Measurements from ENCODE around the gene RNF14.
A peak's percentile ranks its signal among the peaks of the same experiment; 100 is the strongest.

RNF14 gene

DNA sequence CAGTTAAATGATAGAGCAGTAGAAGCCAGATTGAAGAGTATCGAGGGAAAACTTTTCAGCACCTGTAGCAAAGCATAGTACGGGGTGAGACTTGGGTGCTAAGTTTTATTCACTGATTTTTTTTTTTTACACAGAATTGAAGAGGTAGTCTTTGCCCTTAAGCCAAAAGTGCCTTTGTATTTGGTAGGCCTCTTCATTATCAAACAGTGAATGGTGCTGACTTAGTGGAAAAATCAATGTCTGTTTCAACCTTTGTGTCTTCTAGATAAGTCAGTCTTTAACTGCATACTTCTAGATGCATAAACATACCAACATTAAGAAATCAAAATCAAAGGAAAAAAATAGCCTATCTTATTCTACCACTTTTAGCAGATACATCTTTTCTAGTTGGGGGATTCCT, 13.7 kb downstream of the RNF14 start:
- DNase-seq (ENCODE audit: low read depth) = no peak

DNA sequence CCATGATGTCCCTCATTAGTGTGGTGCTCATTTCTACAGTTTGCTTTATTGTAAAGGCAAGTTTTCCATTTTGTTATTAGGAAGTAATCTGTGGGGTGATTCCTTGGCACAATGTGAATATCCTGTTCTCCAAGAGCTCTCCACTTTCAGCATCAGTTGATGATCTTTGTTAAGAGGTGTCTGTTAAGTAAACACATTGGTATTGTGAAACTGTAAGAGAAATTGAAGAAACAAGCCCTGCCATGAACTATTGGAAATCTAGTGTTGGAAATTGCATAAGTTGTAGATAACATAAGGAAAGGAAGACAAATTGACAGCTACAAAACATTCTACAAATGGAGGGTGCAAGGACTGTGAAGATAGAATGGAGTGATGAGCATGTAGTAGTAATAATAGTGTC, 17.2 kb downstream of the RNF14 start:
- DNase-seq (ENCODE audit: low read depth) = no peak

DNA sequence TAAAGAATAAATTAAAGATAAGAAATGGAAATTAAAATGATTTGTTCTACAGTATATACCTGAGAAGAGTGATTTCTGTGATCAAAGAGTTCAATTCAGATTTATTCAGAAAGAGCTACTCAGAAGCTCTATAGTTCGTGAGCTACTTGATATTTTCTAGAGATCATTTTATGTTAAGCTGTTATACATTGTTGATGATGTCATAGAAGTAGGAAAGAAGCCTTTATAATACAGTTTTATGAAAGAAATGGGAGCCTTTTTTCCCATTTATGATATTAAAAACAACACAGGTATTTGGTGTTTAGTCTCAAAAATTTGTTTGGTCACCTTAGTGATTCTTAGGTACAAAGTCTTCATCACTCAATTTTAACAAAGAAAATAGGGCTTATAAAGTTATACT, 20.8 kb downstream of the RNF14 start:
- no peak for DNase-seq (ENCODE audit: low read depth)

DNA sequence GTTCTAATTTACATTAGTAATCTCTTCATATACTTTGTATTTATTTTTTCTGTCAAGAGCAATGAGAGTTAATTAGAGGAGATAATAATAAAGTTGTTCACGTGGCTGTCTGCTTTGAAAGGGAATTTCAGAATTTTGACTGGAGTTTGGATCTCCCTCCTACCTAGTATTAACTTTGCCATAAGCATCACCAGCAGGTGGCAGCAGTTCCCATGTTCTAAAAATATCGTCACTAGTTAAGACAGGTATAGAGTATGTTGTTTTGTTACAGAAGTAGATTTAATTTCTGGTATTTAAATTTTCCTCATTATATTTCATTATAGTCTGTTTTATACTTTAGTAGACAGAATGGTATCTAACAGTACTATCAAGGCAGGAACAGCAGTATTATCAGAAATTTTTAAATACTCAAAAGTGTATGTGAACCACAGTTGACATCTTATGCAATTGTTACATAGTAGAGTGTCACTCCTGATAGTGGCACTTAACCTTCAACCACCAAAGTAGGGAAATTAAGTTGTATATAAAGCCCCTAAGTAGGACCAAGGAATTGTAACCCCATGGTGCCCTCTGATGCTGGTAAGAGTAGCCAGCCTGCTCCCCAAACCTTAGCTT, 23.6 kb downstream of the RNF14 start:
- DNase-seq (ENCODE audit: low read depth) = peak; percentile 84

DNA sequence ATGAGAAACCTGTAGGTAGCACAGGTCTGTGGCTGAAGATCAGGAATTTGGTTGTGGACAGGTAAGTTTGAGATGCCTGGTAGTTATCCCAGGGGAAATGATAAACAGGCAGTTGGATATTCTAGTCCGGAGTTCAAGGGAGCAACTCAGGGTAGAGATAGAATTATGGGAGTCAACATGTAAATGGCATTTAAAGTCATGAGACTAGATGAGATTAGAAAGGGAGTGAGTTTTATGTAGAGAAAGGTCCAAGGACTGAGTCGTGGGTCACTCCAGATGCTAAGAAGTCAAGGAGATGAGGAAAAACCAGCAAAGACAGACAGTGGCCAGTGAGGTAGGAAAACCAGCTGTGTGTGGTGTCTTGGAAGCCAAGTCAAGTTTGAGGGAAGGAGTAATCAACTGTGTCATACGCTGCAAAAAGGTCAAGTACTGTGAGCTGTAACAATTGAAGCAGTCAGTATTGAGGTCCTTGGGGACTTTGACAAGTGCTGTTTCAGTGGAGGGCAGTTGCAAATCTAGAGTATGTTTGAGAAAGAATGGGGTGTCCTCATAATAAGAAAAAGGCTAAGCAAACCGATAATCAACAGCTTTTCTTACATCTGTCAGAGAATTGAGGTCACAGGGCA, 25.7 kb downstream of the RNF14 start:
- DNase-seq (ENCODE audit: low read depth) = no peak

DNA sequence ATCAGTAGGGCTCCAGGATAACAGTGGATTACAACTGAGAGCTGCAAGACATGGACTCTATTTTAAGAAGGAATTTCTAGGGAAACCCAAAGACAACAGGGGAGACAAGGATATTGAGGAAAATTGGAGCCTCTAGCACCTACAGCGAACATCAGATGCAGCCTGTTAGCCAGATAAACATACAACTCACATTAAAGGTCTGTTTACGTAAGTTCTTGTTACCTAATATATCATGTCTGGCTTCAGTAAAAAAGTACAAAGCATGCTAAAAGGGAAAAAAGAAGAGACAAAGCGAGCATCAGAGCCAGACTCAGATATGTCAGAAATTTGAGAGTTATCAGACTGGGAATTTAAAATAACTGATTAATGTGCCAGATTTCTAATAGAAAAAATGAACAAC, 26.8 kb downstream of the RNF14 start:
- no peak for DNase-seq (ENCODE audit: low read depth)

DNA sequence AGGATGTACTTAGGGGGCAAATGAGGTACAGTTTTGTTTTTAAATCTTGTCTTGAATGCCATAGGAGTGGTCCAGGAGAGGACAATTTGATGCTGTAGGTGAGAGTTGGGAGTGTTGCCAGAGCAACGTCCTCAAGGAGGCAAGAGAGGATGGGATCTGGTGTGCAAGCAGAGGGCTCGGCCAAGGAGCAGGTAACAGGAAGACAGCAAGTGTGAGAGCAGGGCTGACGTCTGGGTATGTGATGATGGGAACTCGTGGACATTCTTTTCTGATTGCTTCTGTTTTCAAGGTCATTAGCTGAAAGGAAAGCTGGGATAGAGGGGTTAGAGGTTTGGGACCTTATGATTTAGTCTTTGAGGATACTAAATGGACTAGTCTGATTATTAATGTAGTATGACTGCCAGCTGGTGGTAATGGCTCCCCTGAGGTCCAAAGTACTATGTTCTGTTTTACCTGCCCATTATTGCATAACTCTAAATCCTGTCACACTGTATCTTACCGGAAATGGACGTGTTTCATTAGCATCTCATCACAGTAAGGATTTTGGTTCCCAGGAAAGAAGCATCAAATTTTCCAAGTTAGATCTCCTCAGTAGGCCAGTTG, 28.6 kb downstream of the RNF14 start:
- no peak for DNase-seq (ENCODE audit: low read depth)

DNA sequence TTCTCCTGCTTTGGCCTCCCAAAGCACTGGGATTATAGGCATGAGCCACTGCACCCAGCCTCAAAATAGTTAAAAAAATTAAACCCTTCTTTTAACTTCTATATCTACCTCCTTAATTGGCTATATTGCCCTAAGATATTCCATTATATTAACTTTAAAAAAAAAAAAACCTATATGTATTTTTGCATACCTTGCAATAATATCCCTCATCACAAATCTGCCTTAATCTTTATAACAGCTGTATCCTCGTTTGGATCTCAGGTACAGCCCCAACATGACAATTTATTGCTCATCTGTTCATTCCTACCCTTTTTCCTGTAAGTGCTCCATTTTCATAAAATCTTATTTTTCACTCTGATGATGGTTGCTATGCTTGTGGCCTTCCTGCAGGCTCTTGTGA, 31.3 kb downstream of the RNF14 start:
- no peak for DNase-seq (ENCODE audit: low read depth)

DNA sequence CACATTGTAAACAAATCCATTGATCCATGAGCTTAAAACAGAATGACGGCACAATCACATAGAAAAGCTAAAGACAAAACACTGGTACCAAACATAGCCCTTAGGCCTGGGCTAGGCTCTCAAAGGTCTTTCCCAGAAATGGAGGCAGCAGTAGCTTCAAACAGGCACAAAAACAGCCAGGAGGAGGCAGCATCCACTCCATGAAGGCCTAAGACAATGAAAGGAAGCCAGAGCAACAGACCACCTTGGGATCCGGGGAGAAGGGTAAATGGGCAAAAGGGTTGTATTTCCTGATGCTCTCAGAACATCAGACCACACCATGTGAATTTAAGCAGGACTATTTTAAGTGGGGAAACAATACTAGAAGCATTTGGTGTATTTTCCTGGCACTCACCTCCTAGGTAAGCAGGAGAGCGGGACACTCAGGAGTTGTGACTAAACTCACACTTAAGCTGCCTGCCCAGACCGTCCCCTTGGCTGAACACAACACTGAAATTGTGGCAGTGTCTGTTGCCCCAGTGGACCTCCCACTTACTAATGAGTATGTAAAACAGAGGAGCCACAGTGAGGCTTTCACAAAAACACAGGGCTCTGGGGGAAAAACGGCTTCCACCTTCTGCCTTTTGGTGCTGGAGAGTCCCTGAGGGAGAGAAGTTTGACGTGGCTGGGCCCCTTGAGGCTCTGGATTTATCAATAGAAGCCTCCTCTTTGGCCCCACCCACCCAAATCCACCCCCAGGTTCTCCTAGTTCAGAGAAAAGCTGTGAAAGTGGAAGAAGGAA, 32.0 kb downstream of the RNF14 start:
- no peak for DNase-seq (ENCODE audit: low read depth)

DNA sequence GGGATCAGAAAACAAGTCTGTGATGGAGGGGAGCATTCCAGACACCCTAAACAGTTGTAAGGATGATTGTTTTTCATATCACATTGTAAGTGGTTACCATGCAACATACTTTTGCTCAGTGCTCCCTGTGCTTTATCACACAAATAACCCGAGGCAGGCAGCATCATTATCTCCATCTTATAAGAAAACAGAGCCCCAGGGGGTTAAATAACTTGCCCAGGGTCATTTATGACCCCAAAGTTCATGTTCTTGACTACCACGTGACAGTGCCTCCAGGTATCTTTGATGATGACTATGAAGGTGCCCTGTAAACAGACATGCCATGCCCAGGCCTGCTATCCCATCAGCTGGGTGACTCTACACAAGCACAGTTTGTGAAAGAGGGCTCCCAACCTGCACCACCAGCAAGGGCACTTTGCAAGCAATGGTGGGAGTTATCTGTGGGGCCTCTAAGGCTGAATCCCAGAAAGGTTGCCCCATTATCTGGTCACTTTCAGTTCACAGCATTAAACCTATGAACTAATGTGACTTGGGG, 34.4 kb downstream of the RNF14 start:
- DNase-seq (ENCODE audit: low read depth) = no peak

DNA sequence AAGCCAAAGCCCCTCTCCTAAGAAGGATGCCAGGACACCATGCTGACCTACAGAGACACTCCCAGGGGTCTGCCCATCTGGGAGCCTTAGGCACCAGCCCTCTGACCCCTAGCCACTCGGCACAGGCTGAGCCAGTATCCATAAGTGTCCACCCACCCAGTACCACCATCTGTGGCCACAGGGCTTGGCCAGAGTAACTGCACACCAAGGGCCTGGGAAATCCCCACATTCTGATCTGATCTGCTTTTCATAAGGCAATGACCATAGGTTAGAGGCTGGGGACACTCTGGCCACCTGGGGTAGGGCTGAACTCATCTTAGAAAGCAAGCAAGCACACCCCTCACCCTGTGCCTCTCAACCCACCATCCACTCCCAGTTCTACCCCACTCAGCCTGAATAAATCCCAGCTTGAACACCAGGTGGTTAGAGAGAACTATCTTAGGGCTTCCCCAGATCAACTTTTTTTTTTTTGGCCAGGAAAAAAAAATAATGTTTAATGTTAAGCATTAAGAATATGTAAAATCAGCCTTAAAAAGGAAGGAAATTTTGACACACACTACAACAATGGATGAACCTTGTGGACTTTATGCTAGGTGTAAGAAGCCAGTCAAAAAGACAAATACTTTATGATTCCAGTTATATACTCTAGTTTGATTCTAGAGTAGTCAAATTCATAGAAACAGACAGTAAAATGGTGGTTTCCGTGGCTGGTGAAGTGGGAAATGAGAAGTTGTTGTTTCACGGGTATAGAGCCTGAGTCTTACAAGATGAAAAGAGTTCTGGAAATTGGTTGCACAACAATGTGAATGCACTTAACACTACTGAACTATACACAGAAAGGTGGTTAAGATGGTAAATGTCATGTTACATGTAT, 37.7 kb downstream of the RNF14 start:
- DNase-seq (ENCODE audit: low read depth) = no peak

DNA sequence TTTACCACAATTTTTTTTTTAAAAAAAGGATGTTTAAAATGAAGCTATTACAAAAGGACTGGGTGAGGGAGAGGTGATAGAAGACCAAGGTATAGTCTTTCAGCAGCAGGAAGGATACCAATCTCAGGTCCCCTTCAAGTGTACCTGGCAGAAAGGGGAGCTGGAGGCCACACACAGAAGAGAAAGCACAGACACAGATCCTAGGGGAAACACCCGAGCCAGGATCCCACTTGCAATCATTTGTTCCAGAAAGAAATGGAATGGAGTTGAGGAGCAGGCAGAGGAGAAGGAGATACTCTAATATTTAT, 38.3 kb downstream of the RNF14 start:
- no peak for DNase-seq (ENCODE audit: low read depth)

DNA sequence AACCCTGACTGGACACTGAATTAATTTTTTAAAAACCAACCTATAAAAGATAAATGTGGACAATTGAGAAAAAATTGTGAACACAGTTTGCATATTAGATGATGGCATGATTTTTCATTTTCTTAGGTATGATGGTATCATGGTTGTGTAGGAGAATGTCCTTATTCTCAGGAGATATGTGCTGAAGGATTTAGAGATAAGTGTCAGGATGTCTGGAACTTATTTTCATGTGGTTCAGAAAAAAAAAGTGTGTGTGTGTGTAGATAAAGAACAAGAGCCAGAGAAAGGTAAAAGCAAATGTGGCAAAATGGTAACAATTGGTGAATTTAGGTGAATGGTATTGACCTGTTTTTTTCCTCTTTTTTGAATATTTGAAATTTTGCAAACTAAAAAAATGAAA, 39.9 kb downstream of the RNF14 start:
- no peak for DNase-seq (ENCODE audit: low read depth)

DNA sequence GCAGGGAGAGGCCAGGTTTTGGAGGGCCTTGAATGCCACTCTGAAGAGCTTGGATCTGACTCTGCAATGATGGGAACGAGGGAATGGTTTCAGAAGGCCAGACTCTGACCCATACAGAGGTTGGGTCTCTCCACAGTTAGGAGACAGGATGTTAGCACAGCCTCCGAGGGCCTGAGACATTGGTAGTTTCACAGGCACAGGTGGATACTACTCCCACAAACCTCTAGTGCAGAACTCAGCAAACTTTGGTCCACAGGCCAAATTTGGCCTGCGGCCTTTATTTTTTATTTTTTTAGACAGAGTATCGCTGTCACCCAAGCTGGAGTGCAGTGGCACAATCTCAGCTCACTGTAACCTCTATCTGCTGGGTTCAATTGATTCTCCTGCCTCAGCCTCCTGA, 41.0 kb downstream of the RNF14 start:
- DNase-seq (ENCODE audit: low read depth) = no peak

DNA sequence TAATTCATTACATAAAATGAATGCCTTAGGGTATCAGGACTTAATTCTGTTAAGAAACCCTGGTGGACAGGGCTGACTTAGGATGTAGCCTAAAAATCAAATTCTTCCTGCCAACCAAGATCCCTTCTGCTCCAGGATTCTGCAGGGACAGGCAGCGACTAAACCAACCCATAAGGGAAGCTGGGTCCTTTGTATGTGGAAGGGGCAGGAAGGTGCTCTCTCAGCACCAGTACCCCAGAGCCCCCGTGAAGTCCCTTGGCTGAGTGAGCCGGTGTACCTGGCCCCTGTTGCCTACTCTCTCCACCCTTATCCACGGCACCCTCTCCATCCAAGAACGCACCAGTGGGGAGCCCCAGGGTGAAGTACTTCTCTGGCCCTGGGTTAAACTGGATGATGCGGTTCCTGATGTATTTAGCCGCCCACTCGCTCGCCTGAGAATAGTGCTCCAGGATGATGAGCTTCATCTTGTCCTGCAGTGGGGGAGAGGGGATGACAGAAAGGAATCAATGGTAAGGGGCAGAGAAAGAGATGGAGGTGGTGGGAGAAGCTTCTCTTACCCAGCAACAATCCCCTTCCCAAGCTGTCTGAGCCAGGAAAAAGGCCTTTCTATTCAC, 42.8 kb downstream of the RNF14 start:
- DNase-seq (ENCODE audit: low read depth) = no peak

DNA sequence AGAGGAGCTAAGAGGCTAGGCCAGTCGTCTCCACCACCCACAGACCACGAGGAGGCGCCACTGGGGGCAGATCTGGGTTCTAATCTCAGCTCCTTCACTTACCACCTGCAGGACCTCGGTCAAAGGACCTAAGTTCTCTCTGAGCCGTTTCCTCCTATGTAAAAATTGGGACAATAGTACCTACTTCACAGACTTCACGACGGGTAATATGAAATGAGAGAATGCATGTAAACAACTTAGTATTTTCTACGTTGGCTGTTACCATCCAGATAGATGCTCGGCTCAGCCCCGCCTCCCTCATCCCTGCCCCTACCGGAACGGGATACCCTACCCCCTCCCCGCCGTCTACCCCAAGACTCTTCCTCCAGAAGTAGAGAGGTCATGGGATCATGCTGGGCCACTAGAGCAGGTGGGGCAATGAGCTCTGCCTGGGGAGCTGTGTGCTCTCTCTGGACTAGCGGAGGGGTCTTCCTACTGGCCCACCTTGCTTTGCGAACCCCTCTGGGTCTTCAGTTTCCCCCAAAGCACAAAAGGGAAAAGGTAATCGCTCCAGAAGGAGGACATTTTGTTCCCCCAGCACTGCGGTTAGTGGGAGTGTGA, 43.4 kb downstream of the RNF14 start:
- peak; percentile 55 for DNase-seq (ENCODE audit: low read depth)

DNA sequence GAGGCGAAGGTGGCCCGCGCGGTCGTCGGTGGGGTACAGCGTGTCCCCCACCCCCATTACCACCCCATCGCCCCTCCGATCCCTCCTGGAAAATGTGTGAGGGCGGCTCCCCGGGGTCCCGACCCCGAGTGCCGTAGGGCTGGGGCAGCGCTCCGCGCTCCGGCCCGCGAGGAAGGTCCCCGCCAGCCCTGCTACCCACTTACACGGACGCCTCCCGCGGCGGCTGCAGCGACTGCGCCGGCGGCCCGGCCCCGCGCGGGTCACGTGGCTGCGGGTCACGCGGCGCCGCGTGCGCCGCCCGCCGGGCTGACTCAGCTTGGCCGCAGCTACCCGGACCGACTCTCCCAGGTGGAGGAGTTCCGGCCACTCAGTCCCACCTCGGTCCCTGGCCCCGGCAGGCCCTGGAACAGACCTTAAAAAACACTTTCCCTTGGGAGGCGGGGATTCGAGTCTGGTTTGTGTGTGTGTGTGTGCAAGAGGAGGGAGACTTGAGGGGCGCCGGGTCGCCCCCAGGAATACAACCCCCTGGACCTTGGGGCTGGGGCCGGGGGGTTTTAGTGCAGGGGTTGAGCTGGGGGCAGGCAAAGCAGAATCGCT, 44.0 kb downstream of the RNF14 start, which contains the start of gene GNPDA1:
TSS of gene GNPDA1 (minus strand) at position 236 of the 597 bp plus-strand sequence. CDS start 992 bp downstream, outside the sequence.
- DNase-seq (ENCODE audit: low read depth) = peak; percentile 47

DNA sequence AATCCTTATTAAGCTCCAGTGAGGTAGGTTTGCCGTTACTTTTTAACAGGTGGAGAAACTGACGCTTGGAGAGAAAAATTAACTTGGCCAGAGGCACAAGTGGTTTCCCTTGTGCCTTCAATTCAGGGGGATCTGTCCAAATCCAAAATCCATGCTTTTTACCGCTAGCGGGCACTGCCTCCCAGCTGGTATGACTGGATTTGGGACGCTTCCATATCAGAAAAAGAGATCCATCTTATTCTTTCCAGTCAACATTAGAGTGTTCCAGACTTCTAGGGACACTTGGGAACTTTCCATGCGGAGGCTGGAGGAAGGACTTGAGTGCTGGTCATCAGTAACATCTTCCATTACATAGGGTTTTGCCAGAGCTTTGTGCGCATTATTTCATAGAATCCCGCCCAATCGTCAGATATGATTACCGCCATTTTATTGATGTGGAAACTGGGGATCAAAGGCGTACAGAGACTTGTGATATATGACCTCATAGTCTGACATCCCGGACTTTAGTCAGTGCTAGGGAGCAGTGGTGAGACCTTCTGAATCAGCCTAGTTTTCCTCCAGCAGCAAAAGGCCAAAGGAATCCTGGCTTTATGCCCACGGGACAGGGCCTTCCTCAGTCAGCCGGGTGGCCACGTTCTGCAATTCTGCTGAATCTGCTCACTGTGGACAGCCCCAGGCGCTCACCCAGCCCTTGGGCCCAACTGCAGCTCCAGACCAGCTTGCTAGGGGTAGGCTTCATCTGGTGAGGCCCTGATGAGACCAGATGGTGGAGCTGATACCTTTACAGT, 45.0 kb downstream of the RNF14 start:
- no peak for DNase-seq (ENCODE audit: low read depth)

DNA sequence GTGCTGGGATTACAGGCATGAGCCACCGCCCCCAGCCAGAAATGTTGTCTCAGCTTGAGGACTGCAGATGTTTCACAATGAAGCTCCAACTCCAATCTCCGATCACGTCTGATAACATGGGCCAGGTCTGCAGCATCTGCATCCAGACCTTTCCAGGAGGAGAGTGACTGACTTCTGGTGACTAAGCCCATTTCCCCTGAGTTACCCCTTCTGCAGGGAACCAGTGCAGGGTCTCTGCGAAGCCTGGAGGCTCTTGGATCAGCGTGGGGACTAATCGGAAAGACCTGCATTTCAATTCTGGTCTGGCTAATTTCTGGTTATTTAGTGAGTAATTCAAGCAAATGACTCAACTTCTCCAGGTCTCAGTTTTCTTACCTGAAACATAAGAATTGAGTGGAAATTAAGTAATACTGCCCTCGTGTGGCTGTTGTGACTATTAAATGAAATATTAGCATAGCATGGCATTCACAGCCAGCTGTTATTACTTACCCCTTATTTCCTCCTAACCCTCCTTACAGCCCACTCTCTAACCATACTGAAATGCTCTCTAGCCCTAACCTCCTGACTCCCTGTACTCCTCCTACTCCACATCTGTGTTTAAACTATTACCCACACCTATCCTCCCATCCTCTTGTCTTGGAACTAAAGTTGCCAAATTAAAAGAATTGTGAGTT, 46.1 kb downstream of the RNF14 start:
- DNase-seq (ENCODE audit: low read depth) = peak; percentile 31

Measured in activated T-cell treated with anti-CD3 and anti-CD28 coated beads for 1 hour (primary cell).